Fibroblast of skin of left quadriceps (primary cell): ENCODE measurements around the gene NDST3.
A peak's percentile ranks its signal among the peaks of the same experiment; 100 is the strongest.
"Not testable (repeated sequence)": the region's sequence is repeated elsewhere in the genome, so short reads cannot be mapped to it uniquely, and the experiment has no call there.

Experiments used
- DNase-seq, 2 experiments: peaks; one replicate each; pipeline ENCODE4 v3.0.0-alpha.2; 2013; ENCODE audit warnings: low read depth in 2 of 2

NDST3 gene

GRCh38 chr4:118270492-118270891 lies 236.2 kb downstream of the NDST3 start:
- no peak for DNase-seq

GRCh38 chr4:118271788-118272187 lies 237.5 kb downstream of the NDST3 start:
- DNase-seq = no peak

GRCh38 chr4:118273642-118274041 lies 239.4 kb downstream of the NDST3 start:
- DNase-seq = no peak

- DNase-seq = no peak
Measured at GRCh38 chr4:118276580-118276979, 242.3 kb downstream of the NDST3 start.

GRCh38 chr4:118277243-118277642 lies 243.0 kb downstream of the NDST3 start:
- no peak for DNase-seq

- peak; percentile 82 to 83 for DNase-seq
Measured at GRCh38 chr4:118278473-118279274, 244.4 kb downstream of the NDST3 start.

- no peak for DNase-seq
Measured at GRCh38 chr4:118279328-118279727, 245.0 kb downstream of the NDST3 start.

- no peak for DNase-seq
Measured at GRCh38 chr4:118279920-118280432, 245.7 kb downstream of the NDST3 start.

- DNase-seq = peak; percentile 59 to 61
Measured at GRCh38 chr4:118280501-118281218, 246.4 kb downstream of the NDST3 start.

- no peak for DNase-seq
Measured at GRCh38 chr4:118281611-118282442, 247.5 kb downstream of the NDST3 start.

- no peak for DNase-seq
Measured at GRCh38 chr4:118282692-118283091, 248.4 kb downstream of the NDST3 start.

- DNase-seq = no peak
Measured at GRCh38 chr4:118284169-118284568, 249.9 kb downstream of the NDST3 start.

- no peak for DNase-seq
Measured at GRCh38 chr4:118285931-118286330, 251.6 kb downstream of the NDST3 start.

- no peak for DNase-seq
Measured at GRCh38 chr4:118286685-118287084, 252.4 kb downstream of the NDST3 start.

GRCh38 chr4:118287711-118288451 lies 253.6 kb downstream of the NDST3 start:
- peak; percentile 65 to 70 for DNase-seq

- DNase-seq = peak; percentile 94 to 95
Measured at GRCh38 chr4:118289794-118290193, 255.5 kb downstream of the NDST3 start.

GRCh38 chr4:118290951-118291350 lies 256.7 kb downstream of the NDST3 start:
- DNase-seq = no peak

GRCh38 chr4:118296729-118297128 lies 262.4 kb downstream of the NDST3 start:
- no peak for DNase-seq

- not testable (repeated sequence) for DNase-seq
Measured at GRCh38 chr4:118299619-118300018, 265.3 kb downstream of the NDST3 start.

GRCh38 chr4:118307643-118308042 lies 273.4 kb downstream of the NDST3 start:
- no peak for DNase-seq
